ENCODE measurements around the gene NCAPG. TPM values are rescaled to one million over a fixed set of nuclear protein-coding genes. Genes with fewer than 3 reads are reported as not detected.

Gene NCAPG
- total RNA-seq (under 1 TPM; under 0.01 to 0.68 (median 0.47) TPM), polyA plus RNA-seq (1 to 10 TPM in 2 of 3 donors, under 1 TPM in 1; under 0.01 to 8.2 (median 2.5) TPM)

- Histone ChIP-seq H3K4me1 (peaks cover 0 to 51% (median 48%) of the 10 kb centered on the region in 4 donors), H3K9me3 (no peaks in the 10 kb centered on the region), H3K36me3 (no peaks in the 10 kb centered on the region), H3K4me3 (peak within 1 kb of the TSS; percentile 70 to 95 (median 84)), H3K27ac (peak within 1 kb of the TSS; percentile 93 to 98 (median 97)), H3K27me3 (no peaks in the 10 kb centered on the region)
- intact Hi-C loops (cut with DNase I), result loop anchor here (1.0 kb wide), 2 partner anchors 212 to 233 kb away; partner anchors contain the start of gene LAP3
- WGBS, 2 donors, result 0% methylated on average over 69 of the region's 69 CpGs
- TF ChIP-seq CTCF (IDR thresholded peaks at IDR 0.05), result no peak
- peak; percentile 99 to 100 (median 99) for TF ChIP-seq POLR2AphosphoS5 (IDR thresholded peaks at IDR 0.05)
- peak; percentile 95 to 96 for TF ChIP-seq POLR2A (IDR thresholded peaks at IDR 0.05)
- TF ChIP-seq EP300 (IDR thresholded peaks at IDR 0.05), result peak in 1 of 4 donors; percentile 11
- DNase-seq, result peak; percentile 100
These were observed at the start of gene NCAPG, which contains the start of gene DCAF16 for GRCh38 chr4:17810260-17811077. NCAPG (plus strand) TSS chr4:17810979; CDS start chr4:17811078, 99 bp downstream. DCAF16 (minus strand) TSS chr4:17810757; CDS start chr4:17804141, 6,616 bp downstream.

GRCh38 chr4:17761062-17761461, 49.7 kb upstream of the NCAPG start:
- 59 to 83% methylated on average over 1 of the region's 1 CpG for WGBS, 2 donors
- DNase-seq, result no peak

DNA sequence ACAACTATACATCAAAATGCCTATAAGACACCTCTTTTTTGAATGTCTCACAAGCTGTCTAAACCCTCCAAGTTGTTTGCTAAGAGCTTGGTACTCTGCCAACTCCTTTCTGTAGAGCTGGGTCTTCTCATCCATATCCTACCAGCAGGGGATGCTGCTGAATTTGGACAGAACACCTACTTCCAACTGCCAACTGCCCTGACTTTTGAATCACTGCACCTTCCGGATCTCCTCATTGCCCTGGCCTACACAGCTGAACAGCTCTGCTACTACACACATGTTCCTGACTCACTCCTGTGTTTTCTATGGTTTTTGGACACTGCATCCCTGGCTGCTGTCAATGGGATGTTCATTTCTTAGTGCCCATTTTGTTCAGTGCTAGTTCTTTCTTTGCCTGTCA, 48.1 kb upstream of the NCAPG start:
- no peak for DNase-seq
- no peaks in the 10 kb centered on the region for H3K36me3 ChIP-seq
- H3K4me3 ChIP-seq, result no peak overlapping the region
- 84 to 85% methylated on average over 1 of the region's 1 CpG for WGBS, 2 donors
- H3K27ac ChIP-seq, result no peak overlapping the region
- H3K4me1 ChIP-seq, result no peaks in the 10 kb centered on the region
- intact Hi-C loops (cut with DNase I), result no loop called here
- no peaks in the 10 kb centered on the region for H3K27me3 ChIP-seq
- H3K9me3 ChIP-seq, result peaks cover 0 to 2% (median 0%) of the 10 kb centered on the region in 4 donors
- TF ChIP-seq POLR2A (IDR thresholded peaks at IDR 0.05) (no peak), POLR2AphosphoS5 (IDR thresholded peaks at IDR 0.05) (no peak), EP300 (IDR thresholded peaks at IDR 0.05) (no peak), CTCF (IDR thresholded peaks at IDR 0.05) (no peak)

More at GRCh38 chr4:17761062-17761461, 49.7 kb upstream of the NCAPG start:
- Histone ChIP-seq H3K9me3 (no peaks in the 10 kb centered on the region), H3K36me3 (no peaks in the 10 kb centered on the region), H3K27me3 (no peaks in the 10 kb centered on the region), H3K27ac (no peak overlapping the region), H3K4me1 (no peaks in the 10 kb centered on the region), H3K4me3 (no peak overlapping the region)
- intact Hi-C loops (cut with DNase I), result no loop called here
- TF ChIP-seq POLR2A (IDR thresholded peaks at IDR 0.05) (no peak), EP300 (IDR thresholded peaks at IDR 0.05) (no peak), CTCF (IDR thresholded peaks at IDR 0.05) (no peak), POLR2AphosphoS5 (IDR thresholded peaks at IDR 0.05) (no peak)

- no peak overlapping the region for H3K27ac ChIP-seq
- H3K36me3 ChIP-seq, result no peaks in the 10 kb centered on the region
- no peak overlapping the region for H3K4me3 ChIP-seq
- 91 to 94% methylated on average over 3 of the region's 3 CpGs for WGBS, 2 donors
- TF ChIP-seq EP300 (IDR thresholded peaks at IDR 0.05) (no peak), POLR2AphosphoS5 (IDR thresholded peaks at IDR 0.05) (no peak), CTCF (IDR thresholded peaks at IDR 0.05) (no peak), POLR2A (IDR thresholded peaks at IDR 0.05) (no peak)
- no peaks in the 10 kb centered on the region for H3K4me1 ChIP-seq
- peaks cover 0 to 2% (median 0%) of the 10 kb centered on the region in 4 donors for H3K9me3 ChIP-seq
- DNase-seq, result no peak
- H3K27me3 ChIP-seq, result no peaks in the 10 kb centered on the region
- intact Hi-C loops (cut with DNase I), result no loop called here
These were observed 47.4 kb upstream of the NCAPG start for GRCh38 chr4:17763416-17763815.

All from sigmoid colon (tissue), 7 donors.